GM12872 (cell line): Measurements from ENCODE around the gene ZNF316.

Source experiments
- TF ChIP-seq, protein P1 (sequence below): IDR thresholded peaks from 3 replicates; pipeline ENCODE4 v1.5.1; 2011; ENCODE audit warnings: low read depth, mild to moderate bottlenecking, low read length, moderate library complexity; ENCODE audit not compliant: insufficient read depth

The ZNF316 gene

GRCh38 chr7:6606866-6607583 is 30.1 kb upstream of the ZNF316 start:
- TF ChIP-seq, protein P1, sequence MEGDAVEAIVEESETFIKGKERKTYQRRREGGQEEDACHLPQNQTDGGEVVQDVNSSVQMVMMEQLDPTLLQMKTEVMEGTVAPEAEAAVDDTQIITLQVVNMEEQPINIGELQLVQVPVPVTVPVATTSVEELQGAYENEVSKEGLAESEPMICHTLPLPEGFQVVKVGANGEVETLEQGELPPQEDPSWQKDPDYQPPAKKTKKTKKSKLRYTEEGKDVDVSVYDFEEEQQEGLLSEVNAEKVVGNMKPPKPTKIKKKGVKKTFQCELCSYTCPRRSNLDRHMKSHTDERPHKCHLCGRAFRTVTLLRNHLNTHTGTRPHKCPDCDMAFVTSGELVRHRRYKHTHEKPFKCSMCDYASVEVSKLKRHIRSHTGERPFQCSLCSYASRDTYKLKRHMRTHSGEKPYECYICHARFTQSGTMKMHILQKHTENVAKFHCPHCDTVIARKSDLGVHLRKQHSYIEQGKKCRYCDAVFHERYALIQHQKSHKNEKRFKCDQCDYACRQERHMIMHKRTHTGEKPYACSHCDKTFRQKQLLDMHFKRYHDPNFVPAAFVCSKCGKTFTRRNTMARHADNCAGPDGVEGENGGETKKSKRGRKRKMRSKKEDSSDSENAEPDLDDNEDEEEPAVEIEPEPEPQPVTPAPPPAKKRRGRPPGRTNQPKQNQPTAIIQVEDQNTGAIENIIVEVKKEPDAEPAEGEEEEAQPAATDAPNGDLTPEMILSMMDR, result no peak

GRCh38 chr7:6607651-6608051 is 29.5 kb upstream of the ZNF316 start:
- TF ChIP-seq, protein P1, result no peak

GRCh38 chr7:6608081-6608480 is 29.0 kb upstream of the ZNF316 start:
- TF ChIP-seq, protein P1, result no peak

DNA sequence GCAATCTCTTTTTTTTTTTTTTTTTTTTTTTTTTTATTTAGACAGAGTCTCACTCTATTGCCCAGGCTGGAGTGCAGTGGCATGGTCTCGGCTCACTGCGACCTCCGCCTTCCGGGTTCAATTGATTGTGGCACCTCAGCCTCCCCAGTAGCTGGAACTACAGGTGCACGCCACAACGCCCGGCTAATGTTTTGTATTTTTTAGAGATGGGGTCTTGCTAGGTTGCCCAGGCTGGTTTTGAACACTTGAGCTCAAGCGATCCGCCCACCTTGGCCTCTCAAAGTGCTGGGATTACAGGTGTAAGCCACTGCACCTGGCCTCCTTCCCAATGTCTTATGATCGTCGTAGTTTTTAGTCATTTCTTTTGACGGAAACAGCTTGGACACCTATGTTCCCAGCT is 28.3 kb upstream of the ZNF316 start:
- TF ChIP-seq, protein P1, result no peak

- TF ChIP-seq, protein P1, result no peak
These were observed 24.3 kb upstream of the ZNF316 start for GRCh38 chr7:6612819-6613218.

DNA sequence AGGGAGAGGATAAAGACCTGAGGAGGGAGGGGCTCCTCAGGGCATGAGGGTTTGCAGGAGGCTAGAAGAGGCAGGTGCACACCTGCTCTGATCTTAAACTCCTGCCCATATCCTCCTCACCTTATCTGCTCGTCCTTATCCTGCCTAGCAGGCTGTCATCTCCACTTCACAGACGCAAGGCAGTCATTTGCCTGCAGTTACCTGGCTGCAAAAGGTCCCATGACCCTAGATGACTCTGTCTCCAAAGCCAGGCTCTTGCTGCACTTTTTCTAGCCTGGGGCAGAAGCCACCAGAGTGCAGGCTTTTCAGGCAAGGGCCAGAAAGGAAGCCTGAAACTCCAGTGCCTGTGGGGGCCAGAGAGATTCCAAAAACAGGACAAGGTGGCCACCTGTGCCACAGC is 23.4 kb upstream of the ZNF316 start:
- TF ChIP-seq, protein P1, result no peak

GRCh38 chr7:6614953-6615722 is 22.0 kb upstream of the ZNF316 start, which contains the start of gene ZNF853:
Gene ZNF853, plus strand, starts transcription at chr7:6615610. Its CDS starts 565 bp downstream, at chr7:6616175.
- TF ChIP-seq, protein P1, result no peak
